Measurements from ENCODE around the gene LAMB2. TPM values are rescaled to one million over a fixed set of nuclear protein-coding genes. Genes with fewer than 3 reads are reported as not detected.
A peak's percentile ranks its signal among the peaks of the same experiment; 100 is the strongest.

LAMB2 gene
- total RNA-seq, 2 experiments from 2014 or later: 0.45 to 1.2 TPM

- DNase-seq (no peak), ATAC-seq (ENCODE audit: low read depth) (no peak)
- H3K4me3 Mint-ChIP-seq: no peak overlapping the region
- H3K4me1 Mint-ChIP-seq: peaks cover 5% of the 10 kb centered on the region
- no peaks in the 10 kb centered on the region for H3K9me3 Mint-ChIP-seq
- no peak overlapping the region for H3K27ac Mint-ChIP-seq
- peaks cover 3% of the 10 kb centered on the region for H3K36me3 Mint-ChIP-seq
- POLR2A ChIA-PET: no interaction called here
- no peaks in the 10 kb centered on the region for H3K27me3 Mint-ChIP-seq
Measured at GRCh38 chr3:49122451-49122850, 10.4 kb downstream of the LAMB2 start.

- Mint-ChIP-seq H3K9me3 (no peaks in the 10 kb centered on the region), H3K36me3 (peaks cover 3% of the 10 kb centered on the region), H3K4me3 (no peak overlapping the region), H3K27ac (peak overlapping the region; percentile 89), H3K27me3 (no peaks in the 10 kb centered on the region), H3K4me1 (peaks cover 5% of the 10 kb centered on the region)
- no peak for ATAC-seq (ENCODE audit: low read depth)
- no peak for DNase-seq
- POLR2A ChIA-PET: interaction anchor here (2.2 to 4.7 kb wide), 3 partner anchors 28 to 132 kb away, joined by 9 to 55 read pairs (median 17); partner anchors contain the start of genes NDUFAF3, P4HTM and QRICH1
Measured at GRCh38 chr3:49122022-49122421, 10.8 kb downstream of the LAMB2 start.

- ATAC-seq (ENCODE audit: low read depth) (no peak), DNase-seq (no peak)
- Mint-ChIP-seq H3K9me3 (no peaks in the 10 kb centered on the region), H3K27me3 (no peaks in the 10 kb centered on the region), H3K4me1 (peaks cover 5% of the 10 kb centered on the region), H3K27ac (peak overlapping the region; percentile 89), H3K4me3 (peak overlapping the region; percentile 92), H3K36me3 (peaks cover 8% of the 10 kb centered on the region)
- POLR2A ChIA-PET: interaction anchor here (0.7 to 4.7 kb wide), 13 partner anchors 10 to 349 kb away, joined by 3 to 55 read pairs (median 4); partner anchors contain the start of genes DAG1, NDUFAF3, P4HTM and QARS1
Measured at GRCh38 chr3:49121132-49121736, 11.6 kb downstream of the LAMB2 start.

- peaks cover 5% of the 10 kb centered on the region for H3K4me1 Mint-ChIP-seq
- DNase-seq: peak; percentile 95
- H3K36me3 Mint-ChIP-seq: peaks cover 10% of the 10 kb centered on the region
- peak within 1 kb of the TSS; percentile 89 for H3K27ac Mint-ChIP-seq
- H3K4me3 Mint-ChIP-seq: peak within 1 kb of the TSS; percentile 92
- ATAC-seq (ENCODE audit: low read depth): peak; percentile 93
- H3K9me3 Mint-ChIP-seq: no peaks in the 10 kb centered on the region
- no peaks in the 10 kb centered on the region for H3K27me3 Mint-ChIP-seq
- POLR2A ChIA-PET: interaction anchor here (0.7 to 4.7 kb wide), 14 partner anchors 9 to 350 kb away, joined by 3 to 55 read pairs (median 4); partner anchors contain the start of genes DAG1, NDUFAF3, P4HTM and QARS1
Measured at GRCh38 chr3:49120438-49121131, 12.3 kb downstream of the LAMB2 start, which contains the start of gene USP19. USP19 (minus strand) TSS chr3:49120823; CDS start chr3:49119145, 1,678 bp downstream.

GRCh38 chr3:49120096-49120437 lies 12.8 kb downstream of the LAMB2 start:
- POLR2A ChIA-PET: interaction anchor here (0.9 to 4.7 kb wide), 11 partner anchors 9 to 350 kb away, joined by 3 to 55 read pairs (median 4); partner anchors contain the start of genes DAG1, NDUFAF3, P4HTM and QARS1
- H3K36me3 Mint-ChIP-seq: peaks cover 10% of the 10 kb centered on the region
- H3K9me3 Mint-ChIP-seq: no peaks in the 10 kb centered on the region
- H3K4me3 Mint-ChIP-seq: peak overlapping the region; percentile 92
- H3K27ac Mint-ChIP-seq: peak overlapping the region; percentile 89
- DNase-seq (no peak), ATAC-seq (ENCODE audit: low read depth) (peak; percentile 5)
- H3K27me3 Mint-ChIP-seq: no peaks in the 10 kb centered on the region
- H3K4me1 Mint-ChIP-seq: peaks cover 5% of the 10 kb centered on the region

- Mint-ChIP-seq H3K36me3 (peaks cover 10% of the 10 kb centered on the region), H3K27me3 (no peaks in the 10 kb centered on the region), H3K27ac (peak overlapping the region; percentile 89), H3K4me3 (peak overlapping the region; percentile 92), H3K4me1 (peaks cover 5% of the 10 kb centered on the region), H3K9me3 (no peaks in the 10 kb centered on the region)
- ATAC-seq (ENCODE audit: low read depth): no peak
- no peak for DNase-seq
- POLR2A ChIA-PET: interaction anchor here (0.9 to 4.7 kb wide), 5 partner anchors 15 to 102 kb away, joined by 3 to 55 read pairs (median 17); partner anchors contain the start of genes NDUFAF3, QARS1 and QRICH1
Measured at GRCh38 chr3:49119439-49119838, 13.4 kb downstream of the LAMB2 start.

GRCh38 chr3:49119036-49119435 lies 13.8 kb downstream of the LAMB2 start:
- POLR2A ChIA-PET: interaction anchor here (0.9 to 4.7 kb wide), 3 partner anchors 25 to 99 kb away, joined by 3 to 55 read pairs (median 17); partner anchors contain the start of genes NDUFAF3 and QRICH1
- Mint-ChIP-seq H3K27me3 (no peaks in the 10 kb centered on the region), H3K9me3 (no peaks in the 10 kb centered on the region), H3K36me3 (peaks cover 11% of the 10 kb centered on the region), H3K4me1 (peaks cover 5% of the 10 kb centered on the region), H3K27ac (peak overlapping the region; percentile 67), H3K4me3 (peak overlapping the region; percentile 92)
- ATAC-seq (ENCODE audit: low read depth) (no peak), DNase-seq (no peak)

GRCh38 chr3:49112262-49112661 lies 20.6 kb downstream of the LAMB2 start:
- Mint-ChIP-seq H3K36me3 (peaks cover 16% of the 10 kb centered on the region), H3K27me3 (no peaks in the 10 kb centered on the region), H3K9me3 (no peaks in the 10 kb centered on the region), H3K27ac (no peak overlapping the region), H3K4me1 (no peaks in the 10 kb centered on the region), H3K4me3 (no peak overlapping the region)
- DNase-seq: no peak
- no peak for ATAC-seq (ENCODE audit: low read depth)
- POLR2A ChIA-PET: interaction anchor here (1.7 kb wide), 1 partner anchor 8 kb away, joined by 4 read pairs; the partner anchor contains the start of gene USP19

GRCh38 chr3:49111347-49111746 lies 21.5 kb downstream of the LAMB2 start:
- ATAC-seq (ENCODE audit: low read depth) (no peak), DNase-seq (no peak)
- Mint-ChIP-seq H3K9me3 (no peaks in the 10 kb centered on the region), H3K36me3 (peaks cover 13% of the 10 kb centered on the region), H3K4me3 (no peak overlapping the region), H3K27me3 (no peaks in the 10 kb centered on the region), H3K4me1 (peaks cover 2% of the 10 kb centered on the region), H3K27ac (no peak overlapping the region)
- POLR2A ChIA-PET: interaction anchor here (0.7 to 1.7 kb wide), 2 partner anchors 9 to 16 kb away, joined by 3 to 4 read pairs; partner anchors contain the start of gene USP19

GRCh38 chr3:49110780-49111179 lies 22.1 kb downstream of the LAMB2 start:
- Mint-ChIP-seq H3K4me3 (no peak overlapping the region), H3K27me3 (no peaks in the 10 kb centered on the region), H3K9me3 (no peaks in the 10 kb centered on the region), H3K36me3 (peaks cover 12% of the 10 kb centered on the region), H3K27ac (no peak overlapping the region), H3K4me1 (peaks cover 3% of the 10 kb centered on the region)
- ATAC-seq (ENCODE audit: low read depth) (no peak), DNase-seq (no peak)
- POLR2A ChIA-PET: interaction anchor here (0.7 to 1.7 kb wide), 2 partner anchors 10 to 15 kb away, joined by 3 to 4 read pairs; partner anchors contain the start of gene USP19

- Mint-ChIP-seq H3K27me3 (no peaks in the 10 kb centered on the region), H3K27ac (no peak overlapping the region), H3K36me3 (peaks cover 12% of the 10 kb centered on the region), H3K4me3 (no peak overlapping the region), H3K4me1 (peaks cover 20% of the 10 kb centered on the region), H3K9me3 (no peaks in the 10 kb centered on the region)
- ATAC-seq (ENCODE audit: low read depth) (no peak), DNase-seq (no peak)
- POLR2A ChIA-PET: interaction anchor here (0.6 to 1.4 kb wide), 3 partner anchors 12 to 411 kb away, joined by 3 to 6 read pairs (median 6); partner anchors contain the start of gene QRICH1
Measured at GRCh38 chr3:49108346-49108745, 24.5 kb downstream of the LAMB2 start.

GRCh38 chr3:49104427-49105291 lies 28.2 kb downstream of the LAMB2 start, which contains the start of gene QARS1:
QARS1 (minus strand) TSS chr3:49104757; CDS start chr3:49104733, 24 bp downstream.
- POLR2A ChIA-PET: interaction anchor here (0.5 to 3.7 kb wide), 6 partner anchors 9 to 714 kb away, joined by 3 to 56 read pairs (median 6); partner anchors contain the start of genes QRICH1 and USP19
- H3K9me3 Mint-ChIP-seq: no peaks in the 10 kb centered on the region
- peak; percentile 97 for ATAC-seq (ENCODE audit: low read depth)
- H3K27me3 Mint-ChIP-seq: no peaks in the 10 kb centered on the region
- DNase-seq: peak; percentile 87
- peak within 1 kb of the TSS; percentile 99 for H3K4me3 Mint-ChIP-seq
- H3K4me1 Mint-ChIP-seq: peaks cover 23% of the 10 kb centered on the region
- H3K36me3 Mint-ChIP-seq: peaks cover 22% of the 10 kb centered on the region
- H3K27ac Mint-ChIP-seq: peak within 1 kb of the TSS; percentile 98
